SK-N-SH (cell line): ENCODE data around the gene SETD7.

Experiments used
- CHD2 ChIP-seq: fragments of 150-350 bp; IDR thresholded peaks from 2 replicates; pipeline ENCODE4 v1.6.1; 2018; ENCODE audit warnings: low read length; ENCODE audit not compliant: partially characterized antibody
- CTCF ChIP-seq: fragments of 200-600 bp; sonication (generic); IDR thresholded peaks from 2 replicates; pipeline ENCODE4 v1.6.1; 2017; ENCODE audit warnings: antibody characterized with exemption, mild to moderate bottlenecking, moderate library complexity
- EP300 ChIP-seq, 2 experiments: IDR thresholded peaks; 2 replicates each; pipeline versions ENCODE4 v1.4.0 to v1.6.1; 2012; ENCODE audit warnings: borderline replicate concordance in 1 of 2, low read depth in 1 of 2, low read length in 1 of 2
- EZH2phosphoT487 ChIP-seq: fragments of 200-600 bp; sonication (generic); IDR thresholded peaks from 2 replicates; pipeline ENCODE4 v1.6.1; 2017; ENCODE audit warnings: low read depth, mixed run types, mild to moderate bottlenecking, antibody characterized with exemption, moderate library complexity, borderline replicate concordance
- GABPA ChIP-seq: IDR thresholded peaks from 2 replicates; pipeline ENCODE4 v1.4.0; 2012; ENCODE audit warnings: low read depth, mild to moderate bottlenecking
- IRF3 ChIP-seq: fragments of 150-350 bp; IDR thresholded peaks from 2 replicates; pipeline ENCODE4 v1.6.1; 2016; ENCODE audit warnings: mild to moderate bottlenecking, low read depth, low read length
- JUND ChIP-seq: IDR thresholded peaks from 2 replicates; pipeline ENCODE4 v1.4.0; 2012
- RCOR1 ChIP-seq: fragments of 150-350 bp; IDR thresholded peaks from 2 replicates; pipeline ENCODE4 v1.6.1; 2017; ENCODE audit warnings: antibody characterized with exemption, low read length
- RFX5 ChIP-seq: IDR thresholded peaks from 2 replicates; pipeline ENCODE4 v1.6.1; 2012; ENCODE audit warnings: mild to moderate bottlenecking, improper control_type of control experiment, low read length
- USF2 ChIP-seq: fragments of 150-350 bp; IDR thresholded peaks from 2 replicates; pipeline ENCODE4 v1.6.1; 2017; ENCODE audit warnings: antibody characterized with exemption, low read length, low read depth, borderline replicate concordance
- YY1 ChIP-seq: IDR thresholded peaks from 2 replicates; pipeline ENCODE4 v1.4.0; 2012; ENCODE audit warnings: low read depth, mild to moderate bottlenecking

GRCh38 chr4:139503622-139504166, 52.3 kb downstream of the SETD7 start:
- TF ChIP-seq YY1 (no peak), IRF3 (no peak), GABPA (no peak), CTCF (no peak), CHD2 (no peak), USF2 (no peak), RFX5 (no peak), EP300 (IDR thresholded peaks at IDR 0.05; ENCODE audit: borderline replicate concordance in 1 of 2, low read depth in 1 of 2, low read length in 1 of 2) (no peak), JUND (no peak), EZH2phosphoT487 (no peak), RCOR1 (no peak)
